Mesenchymal stem cell (in vitro differentiated cells and primary cell): ENCODE measurements around the gene VAV2.
A peak's percentile ranks its signal among the peaks of the same experiment; 100 is the strongest.

Experiments used
- DNase-seq: peaks from one replicate; pipeline ENCODE4 v3.0.0-alpha.2; 2013
- H2AFZ ChIP-seq: one replicate; pipeline ENCODE4 v1.6.1; 2013; ENCODE audit warnings: low read depth, mild to moderate bottlenecking, control low read depth, inconsistent platforms, low read length, moderate library complexity
- H2AK5ac ChIP-seq: 2 replicates; pipeline ENCODE4 v1.6.1; 2013; ENCODE audit warnings: low read length, moderate library complexity, mild to moderate bottlenecking, inconsistent platforms; ENCODE audit not compliant: severe bottlenecking
- H2BK120ac ChIP-seq: one replicate; pipeline ENCODE4 v1.6.1; 2013; ENCODE audit warnings: low read depth, mild to moderate bottlenecking, inconsistent platforms, low read length, moderate library complexity
- H2BK12ac ChIP-seq, 2 experiments: one replicate each; pipeline ENCODE4 v1.6.1; 2013; ENCODE audit warnings: inconsistent platforms in 2 of 2, low read length in 2 of 2, mild to moderate bottlenecking in 2 of 2, moderate library complexity in 2 of 2, control low read depth in 1 of 2
- H2BK15ac ChIP-seq: one replicate; pipeline ENCODE4 v1.6.1; 2013; ENCODE audit warnings: mild to moderate bottlenecking, low read depth, inconsistent platforms; ENCODE audit not compliant: poor library complexity, severe bottlenecking
- H2BK5ac ChIP-seq: 2 replicates; pipeline ENCODE4 v1.6.1; 2013; ENCODE audit warnings: low read depth, mild to moderate bottlenecking, low read length, control low read depth, inconsistent platforms; ENCODE audit not compliant: poor library complexity, severe bottlenecking
- H3K14ac ChIP-seq, 2 experiments: one replicate each; pipeline ENCODE4 v1.6.1; 2013; ENCODE audit warnings: inconsistent platforms in 2 of 2, low read length in 2 of 2, control low read depth in 1 of 2, mild to moderate bottlenecking in 1 of 2, moderate library complexity in 1 of 2
- H3K18ac ChIP-seq, 2 experiments: one replicate each; pipeline ENCODE4 v1.6.1; 2013; ENCODE audit warnings: inconsistent platforms in 2 of 2, low read length in 2 of 2, control low read depth in 1 of 2, low read depth in 1 of 2, mild to moderate bottlenecking in 1 of 2
- H3K23ac ChIP-seq, 2 experiments: one replicate each; pipeline ENCODE4 v1.6.1; 2013; ENCODE audit warnings: inconsistent platforms in 2 of 2, low read length in 2 of 2, mild to moderate bottlenecking in 2 of 2, moderate library complexity in 2 of 2, control low read depth in 1 of 2
- H3K27ac ChIP-seq: 2 replicates; pipeline ENCODE4 v1.5.1; 2013; ENCODE audit warnings: mild to moderate bottlenecking, moderate library complexity, low read length, control low read depth, inconsistent platforms; ENCODE audit not compliant: poor library complexity, severe bottlenecking
- H3K27me3 ChIP-seq, 2 experiments: 2 replicates each; pipeline versions ENCODE4 v1.6.1 to v1.7.0; 2013; ENCODE audit warnings: low read length in 2 of 2, mild to moderate bottlenecking in 2 of 2, moderate library complexity in 2 of 2, control low read depth in 1 of 2, inconsistent platforms in 1 of 2; ENCODE audit not compliant: control insufficient read depth in 1 of 2, insufficient read depth in 1 of 2
- H3K36me3 ChIP-seq, 2 experiments: 2 replicates each; pipeline versions ENCODE4 v1.6.1 to v1.7.0; 2013; ENCODE audit warnings: low read length in 2 of 2, control low read depth in 1 of 2, inconsistent platforms in 1 of 2, low read depth in 1 of 2, mild to moderate bottlenecking in 1 of 2; ENCODE audit not compliant: insufficient read depth in 2 of 2, control insufficient read depth in 1 of 2
- H3K4ac ChIP-seq, 2 experiments: one replicate each; pipeline ENCODE4 v1.6.1; 2013; ENCODE audit warnings: inconsistent platforms in 2 of 2, low read length in 2 of 2, mild to moderate bottlenecking in 2 of 2, moderate library complexity in 2 of 2, control low read depth in 1 of 2, low read depth in 1 of 2
- H3K4me1 ChIP-seq: 2 replicates; pipeline ENCODE4 v1.6.1; 2013; ENCODE audit warnings: low read depth, low read length, control low read depth; ENCODE audit not compliant: control insufficient read depth, insufficient read depth
- H3K4me2 ChIP-seq: 2 replicates; pipeline ENCODE4 v1.6.1; 2013; ENCODE audit warnings: low read length, mild to moderate bottlenecking, inconsistent platforms; ENCODE audit not compliant: poor library complexity, severe bottlenecking
- H3K4me3 ChIP-seq, 2 experiments: 2 replicates each; pipeline versions ENCODE4 v1.5.1 to v1.7.0; 2013; ENCODE audit warnings: low read length in 2 of 2, mild to moderate bottlenecking in 2 of 2, control low read depth in 1 of 2, low read depth in 1 of 2; ENCODE audit not compliant: insufficient read depth in 1 of 2
- H3K79me1 ChIP-seq: replicated peaks from 2 replicates; pipeline ENCODE4 v1.6.1; 2013; ENCODE audit warnings: mild to moderate bottlenecking, control low read depth, low read length, inconsistent platforms; ENCODE audit not compliant: poor library complexity, severe bottlenecking
- H3K9ac ChIP-seq: 2 replicates; pipeline ENCODE4 v1.7.0; 2013; ENCODE audit warnings: mild to moderate bottlenecking, low read length, moderate library complexity
- H3K9me3 ChIP-seq: 2 replicates; pipeline ENCODE4 v1.7.0; 2013; ENCODE audit warnings: mild to moderate bottlenecking, low read length; ENCODE audit not compliant: control insufficient read depth
- H4K8ac ChIP-seq: one replicate; pipeline ENCODE4 v1.6.1; 2013; ENCODE audit warnings: inconsistent platforms, mild to moderate bottlenecking, low read length, moderate library complexity
- H4K91ac ChIP-seq: one replicate; pipeline ENCODE4 v1.6.1; 2013; ENCODE audit warnings: mild to moderate bottlenecking, low read length, inconsistent platforms
- WGBS: methylation state at CpG from one replicate; pipeline ENCODE4 v1.1.7; 2013; ENCODE audit warnings: mixed read lengths; 5-methylcytosine and 5-hydroxymethylcytosine counted together

The VAV2 gene

DNA sequence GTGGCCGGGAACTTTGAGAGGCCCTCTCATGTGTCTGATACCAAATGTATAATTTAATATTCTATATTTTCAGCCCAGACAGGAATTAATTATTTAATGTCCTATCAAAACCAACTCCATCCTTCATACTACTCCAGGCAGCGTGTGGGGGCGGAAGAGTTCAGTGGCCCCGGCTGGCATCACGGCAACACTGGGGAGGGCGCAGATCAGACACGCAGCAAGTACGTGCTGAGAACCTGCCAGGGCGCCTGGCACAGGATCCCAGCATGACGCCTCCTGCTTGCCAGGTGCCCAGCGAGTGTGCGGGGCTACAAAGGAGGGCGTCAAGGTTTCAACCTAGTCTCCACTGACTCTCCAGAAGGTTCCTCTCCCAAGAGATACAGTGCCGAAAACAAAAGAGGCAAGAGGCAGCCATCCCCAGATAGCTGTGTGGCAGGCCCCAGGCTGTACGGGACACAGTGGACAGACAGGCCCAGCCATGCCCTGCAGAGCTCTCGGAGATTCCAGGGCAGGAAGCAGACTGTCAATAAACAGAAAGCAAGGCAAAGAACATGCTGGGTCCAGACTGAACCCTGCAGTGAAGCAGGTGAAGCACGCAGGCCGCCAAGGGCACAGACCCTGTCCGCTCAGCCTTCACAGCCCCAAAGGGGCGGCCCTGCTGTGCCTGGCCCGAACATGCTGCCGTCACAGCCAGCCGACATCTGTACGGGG is 110.3 kb downstream of the VAV2 start:
- no peak overlapping the region for H2AFZ ChIP-seq
- H2BK15ac ChIP-seq: no peak overlapping the region
- H3K4me1 ChIP-seq: peaks cover 66% of the 10 kb centered on the region
- H3K18ac ChIP-seq: peak overlapping the region; percentile 40 to 96
- peak overlapping the region; percentile 77 to 85 for H3K4ac ChIP-seq
- H4K8ac ChIP-seq: peak overlapping the region; percentile 88
- H2BK120ac ChIP-seq: peak overlapping the region; percentile 74
- H3K36me3 ChIP-seq: peaks cover 0 to 61% of the 10 kb centered on the region in 2 experiments
- WGBS: 90% methylated on average over 23 of the region's 24 CpGs
- H3K9ac ChIP-seq: no peak overlapping the region
- peak overlapping the region; percentile 38 for H3K27ac ChIP-seq
- no peaks in the 10 kb centered on the region for H3K27me3 ChIP-seq
- H2BK12ac ChIP-seq: peak overlapping the region; percentile 64 to 95
- peak overlapping the region; percentile 32 for H2AK5ac ChIP-seq
- no peak overlapping the region for H3K4me3 ChIP-seq
- H3K79me1 ChIP-seq: peaks cover 36% of the 10 kb centered on the region
- H3K4me2 ChIP-seq: no peak overlapping the region
- H3K14ac ChIP-seq: peak overlapping the region in 1 of 2 experiments; percentile 95
- no peak overlapping the region for H3K23ac ChIP-seq
- peak overlapping the region; percentile 92 for H4K91ac ChIP-seq
- no peaks in the 10 kb centered on the region for H3K9me3 ChIP-seq
- H2BK5ac ChIP-seq: no peak overlapping the region
- no peak for DNase-seq

DNA sequence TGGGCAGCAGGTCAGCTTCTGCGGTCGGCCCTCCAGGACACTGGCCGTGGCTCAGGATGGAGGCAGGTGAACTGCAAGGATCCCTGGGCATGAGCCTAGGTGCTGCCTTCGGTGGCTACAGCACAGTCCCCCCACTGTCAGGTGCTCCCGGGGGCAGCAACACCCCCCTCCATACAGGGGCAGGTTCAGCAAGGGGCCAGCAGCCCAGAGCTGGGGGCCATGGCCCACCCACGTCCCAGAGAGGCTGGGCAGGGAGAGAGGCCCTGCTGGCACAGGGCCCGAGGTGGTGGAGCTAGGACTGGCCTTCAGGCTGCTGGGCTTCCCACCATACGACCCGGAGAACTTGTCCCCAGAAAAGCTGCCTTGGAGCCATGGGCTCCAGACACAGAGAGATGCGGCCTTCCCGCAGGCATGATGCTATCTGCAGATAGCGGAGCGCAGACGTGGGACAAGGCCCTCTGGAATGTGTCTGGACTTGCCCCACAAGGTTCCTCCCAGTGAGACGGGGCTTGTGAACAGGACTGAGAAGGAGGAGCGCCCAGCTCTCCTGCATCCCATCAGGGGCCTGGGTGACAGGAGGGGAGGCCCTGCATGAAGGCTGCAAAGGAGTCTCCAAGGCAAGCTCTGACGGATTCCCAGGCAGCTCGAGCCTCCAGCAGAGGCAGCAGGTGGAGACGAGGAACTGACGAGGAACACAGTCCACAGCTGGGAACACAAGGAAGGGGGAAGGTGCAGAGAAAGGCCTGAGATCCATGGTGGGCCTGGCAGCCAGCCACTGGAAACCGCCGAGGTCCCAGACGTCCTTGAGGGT is 111.1 kb downstream of the VAV2 start:
- Histone ChIP-seq H3K4ac (peak overlapping the region; percentile 83), H3K27ac (peak overlapping the region; percentile 17), H3K27me3 (no peaks in the 10 kb centered on the region), H2AFZ (no peak overlapping the region), H4K91ac (peak overlapping the region; percentile 92), H3K4me1 (peaks cover 66% of the 10 kb centered on the region), H3K36me3 (peaks cover 0 to 62% of the 10 kb centered on the region in 2 experiments), H2BK15ac (no peak overlapping the region), H3K9ac (no peak overlapping the region), H3K79me1 (peaks cover 36% of the 10 kb centered on the region), H2BK12ac (peak overlapping the region; percentile 31 to 69), H4K8ac (peak overlapping the region; percentile 88), H2BK120ac (peak overlapping the region; percentile 2), H3K9me3 (no peaks in the 10 kb centered on the region), H2AK5ac (peak overlapping the region; percentile 46), H3K23ac (no peak overlapping the region), H2BK5ac (no peak overlapping the region), H3K4me3 (no peak overlapping the region), H3K18ac (peak overlapping the region; percentile 89 to 92), H3K4me2 (no peak overlapping the region), H3K14ac (peak overlapping the region in 1 of 2 experiments; percentile 45)
- peak; percentile 84 for DNase-seq
- WGBS: 74% methylated on average over 22 of the region's 23 CpGs

DNA sequence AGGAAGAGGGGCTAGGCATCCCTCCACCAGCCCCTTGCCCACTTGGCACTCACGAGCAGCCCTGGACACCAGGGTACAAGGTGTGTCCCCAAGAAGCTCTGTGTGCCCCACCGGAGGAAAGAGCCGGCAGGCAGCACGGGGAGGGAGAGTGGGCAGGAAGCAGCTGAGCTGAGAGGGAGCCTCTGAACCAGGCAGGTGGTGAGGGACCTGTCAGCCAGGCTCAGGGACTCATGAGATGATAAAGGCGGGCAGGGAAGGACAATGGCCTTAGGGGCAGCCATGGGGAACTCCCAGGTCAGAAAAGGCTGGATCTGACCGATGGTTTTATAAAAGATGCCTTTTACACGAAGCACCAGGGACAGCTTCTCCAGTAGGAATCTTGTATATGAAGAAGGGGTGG is 112.0 kb downstream of the VAV2 start:
- Histone ChIP-seq H2BK5ac (no peak overlapping the region), H3K23ac (no peak overlapping the region), H3K9me3 (no peaks in the 10 kb centered on the region), H3K4ac (peak overlapping the region in 1 of 2 experiments; percentile 24), H2BK120ac (no peak overlapping the region), H3K18ac (peak overlapping the region in 1 of 2 experiments; percentile 89), H3K36me3 (peaks cover 0 to 65% of the 10 kb centered on the region in 2 experiments), H3K79me1 (peaks cover 38% of the 10 kb centered on the region), H4K8ac (no peak overlapping the region), H3K9ac (no peak overlapping the region), H2AK5ac (no peak overlapping the region), H2BK15ac (peak overlapping the region; percentile 63), H3K4me1 (peaks cover 68% of the 10 kb centered on the region), H3K4me3 (no peak overlapping the region), H3K27ac (no peak overlapping the region), H3K27me3 (no peaks in the 10 kb centered on the region), H2BK12ac (peak overlapping the region in 1 of 2 experiments; percentile 37), H3K14ac (no peak overlapping the region), H3K4me2 (no peak overlapping the region), H2AFZ (no peak overlapping the region), H4K91ac (peak overlapping the region; percentile 23)
- 96% methylated on average over 7 of the region's 7 CpGs for WGBS
- DNase-seq: no peak

DNA sequence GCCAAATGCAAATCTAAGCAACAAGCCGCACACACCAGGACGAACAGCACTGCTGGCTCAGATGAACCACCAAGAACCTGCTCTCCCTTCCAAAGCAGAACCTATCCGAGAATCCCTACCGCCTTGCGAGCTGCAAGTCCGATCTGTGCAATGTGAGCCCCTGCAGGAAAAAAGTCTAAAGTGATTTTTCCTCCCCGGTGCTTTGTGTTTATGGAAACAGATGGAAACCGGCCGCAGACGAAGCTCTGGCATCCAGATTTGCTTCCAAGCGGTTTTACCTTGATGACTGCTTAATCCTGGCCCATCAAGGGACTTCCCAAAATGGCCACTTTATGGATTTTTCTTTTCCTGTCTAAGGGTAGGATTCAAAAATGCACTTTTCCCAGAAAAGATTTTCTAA is 112.5 kb downstream of the VAV2 start:
- Histone ChIP-seq H4K91ac (no peak overlapping the region), H3K4me1 (peaks cover 71% of the 10 kb centered on the region)

More for the DNA sequence above, 112.5 kb downstream of the VAV2 start:
- Histone ChIP-seq H3K4ac (no peak overlapping the region), H2BK5ac (no peak overlapping the region), H3K9me3 (no peaks in the 10 kb centered on the region), H2BK12ac (no peak overlapping the region), H2AFZ (no peak overlapping the region), H3K36me3 (peaks cover 0 to 68% of the 10 kb centered on the region in 2 experiments), H3K27ac (no peak overlapping the region), H3K79me1 (peaks cover 41% of the 10 kb centered on the region), H2BK120ac (no peak overlapping the region), H3K14ac (no peak overlapping the region), H4K8ac (no peak overlapping the region), H3K9ac (no peak overlapping the region), H2AK5ac (no peak overlapping the region), H3K4me2 (no peak overlapping the region), H3K18ac (no peak overlapping the region), H3K23ac (no peak overlapping the region), H3K4me3 (no peak overlapping the region), H2BK15ac (peak overlapping the region; percentile 39), H3K27me3 (no peaks in the 10 kb centered on the region)
- 87% methylated on average over 11 of the region's 11 CpGs for WGBS
- no peak for DNase-seq
